ENCODE measurements around the gene PCSK4.
"Not testable (repeated sequence)": the region's sequence is repeated elsewhere in the genome, so short reads cannot be mapped to it uniquely, and the experiment has no call there.

The PCSK4 gene

DNA sequence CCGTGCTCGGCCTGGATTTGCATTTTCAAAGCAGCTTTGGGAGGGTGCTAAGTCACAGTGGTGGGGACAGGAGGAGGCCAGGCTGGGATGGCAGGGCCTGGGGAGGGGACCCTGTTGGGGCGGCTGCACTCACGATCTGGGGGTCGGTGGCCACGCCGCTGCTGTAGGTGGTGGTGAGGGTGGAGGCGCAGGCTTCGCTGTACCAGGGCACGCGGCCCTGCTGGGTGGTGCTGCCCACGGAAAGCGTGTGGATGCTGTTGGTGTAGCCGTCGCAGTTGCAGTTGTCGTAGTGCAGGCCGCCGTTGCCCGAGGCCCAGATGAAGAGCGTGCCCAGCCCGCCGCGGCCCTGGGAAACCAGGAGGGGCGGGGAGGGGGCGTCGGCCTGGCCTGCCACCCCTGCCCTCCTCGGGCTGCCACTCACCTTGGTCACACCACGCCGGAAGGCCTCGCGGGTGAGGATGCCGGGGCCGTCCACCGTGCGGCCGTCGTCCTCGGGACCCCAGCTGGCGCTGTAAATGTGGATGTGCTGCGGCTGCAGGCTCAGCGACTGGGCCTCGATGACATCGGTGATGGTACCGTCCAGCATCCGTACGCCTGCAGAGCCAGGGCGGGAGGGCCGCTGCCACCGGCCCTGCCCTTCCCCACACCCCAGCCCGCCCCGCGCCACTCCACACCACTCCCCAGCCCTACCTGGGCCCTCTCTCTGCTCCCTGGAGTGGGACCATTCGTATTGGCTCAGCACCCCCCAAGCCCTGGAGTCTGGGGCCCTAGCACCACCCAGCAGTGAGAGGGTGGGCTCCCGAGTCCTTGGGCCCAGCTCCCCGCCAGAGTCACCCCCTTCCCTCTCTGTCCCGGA, 3.2 kb downstream of the PCSK4 start:
- DNase-seq, result no peak

GRCh38 chr19:1483979-1484428, 6.1 kb downstream of the PCSK4 start:
- no peak for DNase-seq

- DNase-seq, result no peak
Observed at GRCh38 chr19:1483131-1483978, 6.8 kb downstream of the PCSK4 start.

- no peak for DNase-seq
Observed at GRCh38 chr19:1482361-1483130, 7.6 kb downstream of the PCSK4 start.

DNA sequence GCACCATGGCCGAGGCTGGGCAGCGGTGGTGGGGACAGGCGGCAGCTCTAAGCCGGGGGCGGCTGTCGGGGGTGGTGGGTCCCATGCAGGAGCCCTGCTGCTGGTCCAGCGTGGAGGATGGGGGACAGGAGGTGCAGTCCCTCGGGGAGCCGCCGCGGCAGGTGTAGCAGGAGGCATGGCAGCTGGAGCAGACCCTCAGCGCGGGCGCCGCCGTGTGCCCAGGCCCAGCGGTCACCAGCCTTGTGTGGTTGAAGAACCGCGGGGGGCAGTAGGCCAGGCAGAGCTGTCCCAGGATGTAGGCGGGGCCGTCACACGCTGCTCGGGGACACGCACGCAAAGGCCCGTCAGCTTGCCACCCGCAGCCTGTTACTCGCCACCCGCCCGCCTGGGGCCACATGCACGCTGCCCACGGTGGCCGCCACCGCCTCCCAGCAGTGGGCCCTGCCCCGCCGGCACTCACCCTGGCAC, 8.2 kb downstream of the PCSK4 start:
- DNase-seq, result no peak

GRCh38 chr19:1481224-1481892, 8.8 kb downstream of the PCSK4 start:
- DNase-seq, result no peak

DNA sequence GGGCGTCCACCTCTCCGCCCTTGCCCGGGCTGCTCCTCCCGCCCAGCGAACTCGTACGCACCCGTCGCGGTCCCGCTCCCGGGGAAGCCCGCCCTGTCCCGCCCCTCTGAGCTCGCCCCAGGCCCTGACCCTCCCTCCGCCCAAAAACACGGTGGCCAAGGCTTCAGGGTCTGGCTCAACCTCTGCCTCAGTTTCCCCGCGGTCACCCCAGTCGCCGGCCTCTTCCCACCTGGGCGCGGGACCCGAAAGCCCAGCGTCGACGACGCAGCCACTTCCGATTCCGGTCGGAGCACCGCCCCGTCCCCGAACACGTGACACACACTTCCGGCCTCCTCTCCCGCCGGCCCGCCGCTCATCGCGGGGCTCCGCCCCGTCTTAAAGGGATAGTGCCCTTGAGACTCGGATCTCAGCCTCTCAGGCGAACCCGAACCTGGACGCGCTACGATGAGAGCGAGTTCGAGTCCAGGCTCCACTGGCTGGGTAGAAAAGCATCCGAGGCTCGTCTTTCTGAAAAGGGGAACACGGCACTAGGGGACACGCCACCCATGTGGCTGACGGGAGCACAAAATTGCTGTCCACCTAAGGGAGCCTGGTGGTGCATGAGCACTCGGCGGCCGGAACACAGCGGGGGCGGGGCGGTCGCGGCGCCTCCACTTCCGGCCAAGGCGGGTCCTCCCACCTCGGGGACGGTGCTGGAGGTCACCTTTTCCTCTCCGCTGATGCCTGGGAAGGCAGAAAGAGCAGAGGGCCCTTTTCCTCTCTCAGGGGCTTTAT, 11.0 kb downstream of the PCSK4 start, which contains the start of gene C19orf25:
Gene C19orf25, minus strand, starts transcription at position 282 of the 774 bp plus-strand sequence. CDS start 312 bp downstream, outside the sequence.
- peak; percentile 82 to 93 for DNase-seq

- not testable (repeated sequence) for DNase-seq
Observed at GRCh38 chr19:1477056-1477455, 13.1 kb downstream of the PCSK4 start.

DNA sequence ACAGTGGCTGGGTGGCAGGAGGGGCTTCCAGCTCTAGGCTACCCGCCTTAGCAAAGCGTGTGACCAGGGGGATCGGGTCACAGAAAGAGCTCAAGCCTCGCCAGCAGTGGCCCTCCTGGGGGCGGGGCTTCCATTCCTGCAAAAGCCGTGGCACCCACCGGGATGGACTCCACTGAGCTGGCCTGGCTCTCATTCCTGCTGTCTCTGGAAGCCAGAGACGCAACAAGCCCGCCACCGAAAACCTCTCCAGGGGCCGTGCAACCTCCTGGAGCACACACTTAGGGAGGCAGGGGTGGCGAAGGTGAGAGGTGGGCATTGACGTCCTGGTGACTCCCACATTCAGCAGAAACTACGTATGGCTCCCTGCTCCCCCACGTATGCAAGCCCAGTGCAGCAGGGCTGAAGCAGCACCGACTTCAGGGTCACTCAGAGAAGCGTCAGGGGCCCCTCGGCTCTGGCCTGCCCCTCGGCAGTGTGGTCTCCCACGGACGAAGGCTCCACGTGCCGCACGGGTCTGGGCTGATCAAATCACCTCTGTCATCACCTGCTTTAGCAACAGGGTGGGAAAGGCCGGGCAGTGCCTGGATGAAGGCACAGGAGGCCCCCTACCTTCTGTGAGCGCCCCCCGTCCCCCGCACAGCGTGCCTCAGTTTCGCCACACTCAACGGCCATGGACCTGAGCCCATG, 14.3 kb downstream of the PCSK4 start:
- DNase-seq, result no peak

DNA sequence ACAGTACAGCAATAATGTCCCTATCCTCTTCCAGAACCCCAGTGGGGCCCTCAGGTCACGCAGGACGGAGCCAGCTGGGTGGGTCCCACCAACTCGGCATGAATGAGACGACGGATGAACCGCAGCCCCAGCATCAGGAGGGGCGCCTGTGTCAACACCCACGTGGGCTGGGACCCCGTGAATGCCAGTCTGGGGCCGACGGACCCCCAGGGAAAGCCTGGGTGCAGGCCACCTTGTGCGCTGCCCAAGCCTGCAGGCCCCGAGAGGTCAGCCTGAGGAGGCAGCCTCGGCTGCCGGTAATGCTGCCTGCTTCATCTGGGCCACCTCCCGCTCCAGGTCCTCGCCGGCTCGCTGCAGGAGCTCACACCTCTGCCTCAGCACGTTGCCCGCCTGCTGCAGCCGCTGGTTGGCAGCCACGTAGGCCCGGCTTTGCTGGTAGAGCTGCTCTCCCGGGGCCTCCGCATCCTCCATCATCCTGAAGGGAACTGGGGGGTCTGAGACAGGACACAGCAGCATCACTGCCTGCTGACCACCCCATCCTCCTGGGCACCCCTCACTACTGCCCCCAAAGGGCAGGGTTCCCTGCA, 15.3 kb downstream of the PCSK4 start:
- DNase-seq, result no peak

DNA sequence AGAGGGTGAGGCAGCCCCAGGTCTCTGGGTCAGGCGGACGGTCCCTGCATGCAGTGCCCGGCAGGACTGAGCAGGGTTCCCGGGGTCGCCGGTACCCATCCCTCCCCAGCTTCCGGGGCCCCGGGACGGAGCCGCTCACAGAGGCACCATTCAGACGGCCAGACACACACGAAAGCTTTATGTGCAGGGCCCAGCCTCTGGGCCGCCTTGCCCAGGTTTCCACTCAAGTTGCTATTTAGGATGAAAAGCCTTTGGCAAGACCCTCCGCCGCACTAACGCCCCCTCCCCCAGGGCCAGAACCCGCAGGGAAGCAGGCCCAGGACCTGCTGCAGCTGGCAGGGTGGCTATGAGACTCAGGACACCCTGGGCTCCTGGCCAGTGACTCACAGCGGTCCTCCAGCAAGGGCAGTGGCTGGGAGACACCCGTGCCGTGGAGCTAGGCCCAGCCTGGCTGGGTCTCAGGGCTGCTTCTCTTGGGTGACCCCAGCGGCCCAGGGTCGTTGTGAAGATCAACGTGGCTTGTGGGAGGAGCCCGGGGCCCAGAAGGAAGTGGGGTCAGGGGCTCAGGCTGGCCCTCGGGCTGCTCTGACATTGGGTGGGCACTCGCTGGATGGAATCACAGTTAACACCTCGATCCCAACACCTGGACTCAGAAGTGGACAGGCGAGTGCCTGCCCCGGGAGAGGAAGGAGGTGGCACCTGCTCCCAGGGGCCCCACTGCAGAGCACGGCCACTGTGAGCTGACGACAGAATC, 16.0 kb downstream of the PCSK4 start:
- no peak for DNase-seq

GRCh38 chr19:1473085-1473851, 16.9 kb downstream of the PCSK4 start:
- DNase-seq, result no peak

- no peak for DNase-seq
Observed at GRCh38 chr19:1472231-1473084, 17.7 kb downstream of the PCSK4 start.

GRCh38 chr19:1471515-1472160, 18.5 kb downstream of the PCSK4 start:
- DNase-seq, result no peak

DNA sequence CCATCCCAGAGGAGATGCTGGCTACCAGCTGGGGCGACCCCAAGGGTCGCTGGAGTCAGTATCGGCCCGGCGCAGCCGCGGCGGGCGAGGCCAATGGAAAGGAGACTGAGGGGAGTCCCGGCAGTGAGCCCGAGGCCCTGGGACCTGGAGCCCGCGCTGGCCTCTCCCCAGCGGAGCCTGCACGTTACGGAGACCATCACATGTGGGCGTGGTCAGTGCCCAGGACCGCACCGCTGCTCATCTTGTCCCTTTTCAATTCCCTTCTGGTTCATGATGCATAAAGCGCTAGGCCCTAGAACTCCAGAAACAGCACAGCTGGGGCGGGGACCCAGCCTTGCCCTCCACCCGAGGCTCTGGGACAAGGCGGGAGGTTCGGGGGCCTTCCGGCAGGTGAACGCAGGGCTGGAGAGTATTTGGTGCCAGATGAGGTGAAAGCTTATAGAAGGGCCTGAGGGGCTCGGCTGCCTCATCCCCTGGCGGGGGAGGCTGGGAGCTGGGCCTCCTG, 19.1 kb downstream of the PCSK4 start:
- DNase-seq, result no peak

- DNase-seq, result no peak
Observed at GRCh38 chr19:1470305-1471009, 19.7 kb downstream of the PCSK4 start.

DNA sequence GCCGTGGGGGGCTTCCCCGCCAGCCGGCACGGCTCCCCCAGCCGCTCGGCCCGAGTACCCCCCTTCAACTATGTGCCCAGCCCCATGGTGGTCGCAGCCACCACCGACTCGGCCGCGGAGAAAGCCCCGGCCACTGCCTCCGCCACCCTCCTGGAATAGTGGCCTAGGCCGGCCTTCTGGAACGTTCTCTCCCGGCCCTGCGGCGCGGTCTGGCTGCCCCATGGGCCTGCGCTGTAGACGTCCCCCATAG, 20.2 kb downstream of the PCSK4 start:
- no peak for DNase-seq

All from NCI-H187 (cell line).